GM18508 (cell line): ENCODE results near the gene PCMTD2.
"Not testable (repeated sequence)": the region's sequence is repeated elsewhere in the genome, so short reads cannot be mapped to it uniquely, and the experiment has no call there.

Experiments
- ATAC-seq: cut with Tn5 transposase; IDR thresholded peaks from one replicate; pipeline ENCODE4 v1.9.1; 2021; ENCODE audit warnings: moderate number of reproducible peaks; ENCODE audit not compliant: insufficient read depth, unreplicated experiment

PCMTD2 gene

GRCh38 chr20:64283646-64284045, 28.1 kb downstream of the PCMTD2 start:
- ATAC-seq, result no peak

- ATAC-seq, result peak; percentile 76
Observed at GRCh38 chr20:64285579-64286446, 30.3 kb downstream of the PCMTD2 start.

GRCh38 chr20:64286447-64287263, 31.1 kb downstream of the PCMTD2 start:
- ATAC-seq, result not testable (repeated sequence)

GRCh38 chr20:64287264-64287590, 31.7 kb downstream of the PCMTD2 start:
- ATAC-seq, result not testable (repeated sequence)

- not testable (repeated sequence) for ATAC-seq
Observed at GRCh38 chr20:64292167-64292566, 36.6 kb downstream of the PCMTD2 start.

GRCh38 chr20:64303086-64303485, 47.5 kb downstream of the PCMTD2 start:
- ATAC-seq, result not testable (repeated sequence)

GRCh38 chr20:64313761-64314160, 58.2 kb downstream of the PCMTD2 start:
- ATAC-seq, result not testable (repeated sequence)

GRCh38 chr20:64315381-64315780, 59.8 kb downstream of the PCMTD2 start:
- ATAC-seq, result not testable (repeated sequence)

- ATAC-seq, result not testable (repeated sequence)
Observed at GRCh38 chr20:64315884-64316283, 60.3 kb downstream of the PCMTD2 start.

- not testable (repeated sequence) for ATAC-seq
Observed at GRCh38 chr20:64316415-64317083, 61.0 kb downstream of the PCMTD2 start.

- not testable (repeated sequence) for ATAC-seq
Observed at GRCh38 chr20:64317331-64317730, 61.8 kb downstream of the PCMTD2 start.

GRCh38 chr20:64318056-64318455, 62.5 kb downstream of the PCMTD2 start:
- not testable (repeated sequence) for ATAC-seq

- ATAC-seq, result not testable (repeated sequence)
Observed at GRCh38 chr20:64322031-64322789, 66.7 kb downstream of the PCMTD2 start.
